GM19240 (cell line): ENCODE data around the gene PHF14.

Experiments used
- DNase-seq: peaks from one replicate; pipeline ENCODE4 v3.0.0; 2011; ENCODE audit warnings: low spot score; ENCODE audit not compliant: insufficient read length

The PHF14 gene

DNA sequence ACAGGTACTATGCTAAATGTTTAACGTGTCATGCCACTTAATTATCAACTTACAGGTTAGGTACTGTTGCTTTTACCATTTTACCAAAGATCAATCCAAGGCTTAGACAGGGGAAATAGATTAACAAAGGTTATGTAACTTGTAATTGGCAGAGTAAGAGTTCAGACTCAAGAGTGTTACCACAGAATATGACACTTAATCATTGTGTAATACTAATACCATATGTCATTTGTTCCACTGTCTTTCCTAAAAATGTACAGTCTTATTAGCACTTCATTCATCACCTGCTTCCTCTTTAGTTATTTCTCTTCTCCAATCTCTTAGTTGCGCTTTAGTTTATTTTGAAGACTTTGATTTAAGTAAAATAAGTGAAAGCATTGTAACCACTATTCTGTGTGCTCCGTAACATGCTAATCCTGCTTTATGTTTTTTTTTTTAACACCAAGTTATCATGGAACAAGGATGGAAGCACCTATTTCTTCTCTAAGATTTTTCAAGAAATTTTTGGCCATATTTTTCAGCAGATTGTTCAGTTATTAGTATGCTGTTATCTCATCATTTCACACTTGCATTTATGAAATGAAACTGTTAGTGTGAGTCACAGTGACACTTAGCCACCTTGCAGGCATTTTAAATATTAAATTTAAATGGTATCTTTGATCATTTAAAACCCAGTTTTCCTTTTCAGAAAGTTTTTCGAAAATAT, 197.3 kb downstream of the PHF14 start:
- no peak for DNase-seq

- DNase-seq, result no peak
Observed at GRCh38 chr7:11171569-11172192, 198.0 kb downstream of the PHF14 start.

DNA sequence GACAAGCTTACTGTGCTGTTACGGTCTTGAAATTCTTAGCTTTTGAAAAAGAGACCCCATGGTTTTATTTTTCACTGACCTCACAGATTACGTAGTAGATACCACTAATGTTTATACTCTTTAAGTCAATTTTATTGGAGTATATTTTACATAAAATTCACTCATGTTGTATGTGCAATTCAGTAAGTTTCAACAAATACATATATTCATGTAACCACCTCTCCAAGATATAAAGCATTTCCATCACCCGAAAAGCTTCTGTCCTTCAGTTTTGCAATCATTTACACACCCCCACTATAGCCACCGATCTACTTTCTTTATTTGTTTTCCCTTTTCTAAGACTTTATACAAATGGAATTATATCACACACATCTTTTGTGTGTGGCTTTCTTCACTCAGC, 199.2 kb downstream of the PHF14 start:
- DNase-seq, result no peak

- no peak for DNase-seq
Observed at GRCh38 chr7:11175371-11175770, 201.7 kb downstream of the PHF14 start.

GRCh38 chr7:11175887-11176286, 202.2 kb downstream of the PHF14 start:
- DNase-seq, result no peak

DNA sequence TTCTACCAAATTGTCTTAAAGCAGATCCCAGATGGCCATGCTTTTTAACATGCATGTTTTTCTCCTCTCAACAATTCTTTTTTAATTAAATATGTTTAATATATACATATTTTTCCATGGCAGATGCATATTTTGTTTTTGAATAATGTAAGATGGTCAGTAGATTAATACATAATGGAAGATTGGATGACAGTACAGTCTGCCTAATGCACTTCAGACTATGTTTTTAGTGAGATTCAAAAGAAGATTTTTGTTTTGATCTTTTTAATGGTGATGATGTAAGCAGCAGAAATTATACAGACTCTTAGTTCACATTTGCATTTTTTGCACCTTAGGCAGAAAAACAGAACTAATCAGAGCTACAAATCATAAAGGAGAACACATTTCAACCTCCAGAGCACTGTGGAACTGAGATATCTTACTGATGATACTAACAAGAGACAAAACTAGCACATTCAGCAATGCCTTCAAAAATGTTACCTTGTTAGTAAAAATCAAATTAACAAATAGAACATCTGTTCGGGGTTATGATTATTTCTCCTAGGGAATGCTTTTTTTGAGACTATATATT, 203.4 kb downstream of the PHF14 start:
- DNase-seq, result no peak

GRCh38 chr7:11177793-11178192, 204.1 kb downstream of the PHF14 start:
- no peak for DNase-seq

- no peak for DNase-seq
Observed at GRCh38 chr7:11181590-11181989, 207.9 kb downstream of the PHF14 start.

- DNase-seq, result no peak
Observed at GRCh38 chr7:11182736-11183135, 209.1 kb downstream of the PHF14 start.

DNA sequence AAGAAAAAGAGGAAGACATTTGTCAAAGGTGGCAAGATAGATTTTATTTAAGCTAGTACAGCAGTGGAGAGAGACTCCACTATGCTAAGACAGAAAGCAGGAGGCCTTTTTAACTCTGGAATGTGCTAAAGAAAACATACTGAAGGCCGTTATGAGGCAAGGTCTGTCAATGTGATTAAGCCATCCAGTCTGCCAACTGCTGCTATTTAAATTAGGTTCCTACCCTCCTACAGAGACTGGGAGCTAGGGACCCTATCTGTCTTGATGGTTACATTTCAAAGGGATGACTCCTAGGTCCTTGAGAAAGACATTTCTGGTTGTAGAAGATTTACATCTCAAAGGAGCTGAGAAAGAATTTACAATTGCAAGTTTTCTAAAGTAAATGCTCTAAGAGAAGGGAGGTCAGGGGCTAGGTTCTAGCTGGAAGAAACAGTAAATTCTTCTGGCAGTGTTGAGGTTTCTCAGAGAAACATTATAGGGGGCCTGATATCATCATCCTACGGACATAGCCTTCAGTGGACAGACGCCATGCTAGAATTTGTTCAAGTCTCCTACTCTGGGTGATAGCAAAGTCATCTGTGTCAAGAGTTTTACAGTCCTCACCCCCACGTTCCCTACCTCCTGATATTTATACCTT, 211.6 kb downstream of the PHF14 start:
- DNase-seq, result no peak

DNA sequence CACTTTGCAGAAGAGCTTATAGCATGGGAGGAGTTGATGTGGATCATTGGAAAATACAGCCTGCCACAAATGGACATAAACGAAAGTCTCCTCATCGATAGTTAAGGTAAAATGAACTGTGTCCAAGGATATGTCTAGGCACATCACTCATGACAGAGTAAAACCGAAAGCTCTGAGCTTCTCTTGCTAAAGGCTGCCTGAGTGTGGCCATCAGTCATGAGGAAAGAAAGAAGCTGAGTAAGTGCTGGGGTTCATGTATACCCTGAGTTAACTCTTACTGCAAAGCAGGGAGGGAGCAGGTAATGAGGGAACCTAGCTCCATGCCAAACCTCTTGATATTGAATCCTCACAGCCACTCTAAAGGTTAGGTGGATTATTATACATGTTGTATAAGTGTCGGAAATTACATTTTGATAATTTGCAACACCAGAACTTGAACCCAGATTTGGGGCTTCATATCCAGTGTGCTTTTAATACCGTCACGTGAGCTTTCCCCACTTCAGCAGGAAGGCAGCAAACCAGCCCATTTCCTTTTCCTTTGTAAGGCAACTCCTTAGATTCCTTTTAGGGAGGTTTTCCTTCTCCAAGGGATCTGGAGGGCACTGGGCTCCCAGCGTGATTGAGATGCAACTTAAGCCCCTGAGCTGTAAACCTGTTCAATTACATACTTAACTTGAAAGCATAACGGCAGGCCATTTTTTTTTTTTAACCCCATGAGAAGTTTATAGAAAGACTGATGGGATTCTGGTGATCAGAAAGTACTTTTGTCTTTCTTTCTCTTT, 215.0 kb downstream of the PHF14 start:
- DNase-seq, result no peak

DNA sequence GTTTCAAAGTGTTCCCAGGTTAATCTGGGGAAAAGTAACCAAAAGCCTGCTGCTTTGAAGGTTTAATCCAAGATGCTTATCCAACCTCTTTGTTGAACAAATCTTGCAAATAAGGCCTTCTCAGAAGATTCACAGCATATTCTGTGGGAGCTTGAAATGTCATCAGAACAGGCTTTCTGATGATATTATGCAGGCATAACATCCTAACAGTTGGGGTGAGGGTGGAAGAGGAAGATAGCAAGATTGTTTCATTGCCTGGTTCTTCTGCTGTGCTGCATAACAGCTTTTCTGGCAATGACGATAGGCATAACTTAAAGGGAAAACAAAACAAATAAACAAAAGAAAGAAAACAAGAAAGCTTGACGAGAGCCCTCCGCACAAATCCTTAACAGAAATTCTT, 217.4 kb downstream of the PHF14 start:
- no peak for DNase-seq

GRCh38 chr7:11191574-11192220, 218.0 kb downstream of the PHF14 start:
- no peak for DNase-seq

GRCh38 chr7:11192506-11192905, 218.8 kb downstream of the PHF14 start:
- DNase-seq, result no peak

- no peak for DNase-seq
Observed at GRCh38 chr7:11193131-11193867, 219.6 kb downstream of the PHF14 start.

DNA sequence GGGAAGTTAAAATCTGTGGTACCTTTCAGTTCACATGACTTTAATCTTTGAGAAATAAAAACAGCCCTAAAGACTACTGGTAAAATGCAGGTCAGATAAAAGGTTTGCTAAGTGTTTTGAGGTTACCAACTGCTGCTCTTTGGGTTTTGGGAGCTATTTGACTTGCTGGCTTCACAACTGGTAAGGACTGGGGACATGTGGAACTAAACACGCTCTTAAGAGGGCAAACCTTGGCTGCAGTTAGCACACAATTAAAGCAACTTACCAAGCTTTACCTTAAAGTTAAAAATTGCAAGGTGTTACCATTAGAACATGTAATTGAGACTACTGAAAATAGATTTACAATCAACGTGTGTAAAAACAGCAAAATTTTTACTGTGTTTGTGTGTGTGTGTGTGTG, 220.2 kb downstream of the PHF14 start:
- DNase-seq, result no peak

- no peak for DNase-seq
Observed at GRCh38 chr7:11194492-11194891, 220.8 kb downstream of the PHF14 start.

- no peak for DNase-seq
Observed at GRCh38 chr7:11195502-11195901, 221.8 kb downstream of the PHF14 start.

- DNase-seq, result no peak
Observed at GRCh38 chr7:11196143-11196542, 222.5 kb downstream of the PHF14 start.

GRCh38 chr7:11203224-11203623, 229.6 kb downstream of the PHF14 start:
- DNase-seq, result no peak

DNA sequence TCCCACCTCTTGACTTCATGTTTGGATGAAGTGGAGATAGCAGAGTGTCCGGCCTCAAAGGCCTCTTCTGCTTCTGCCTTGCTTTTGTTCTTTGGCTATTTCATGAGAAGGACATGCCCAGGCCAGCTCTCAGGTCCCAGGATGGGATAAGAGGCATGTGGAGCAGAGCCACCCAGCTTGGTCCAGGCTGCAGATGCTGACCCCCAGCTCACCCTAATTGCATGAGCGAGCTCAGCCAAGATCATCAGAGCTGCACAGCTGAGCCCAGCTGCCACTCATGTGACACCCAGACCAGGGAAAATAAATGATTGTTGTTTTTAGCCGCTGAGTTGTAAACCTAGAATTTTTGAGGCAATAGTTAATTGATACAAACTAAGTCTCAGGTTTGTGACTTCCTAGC, 230.0 kb downstream of the PHF14 start:
- no peak for DNase-seq
